Neural cell (in vitro differentiated cells): ENCODE data around the gene RAB13. TPM values are rescaled to one million over a fixed set of nuclear protein-coding genes. Genes with fewer than 3 reads are reported as not detected.

Source experiments
- H2AFZ ChIP-seq: fragments of 200-600, 300-800 bp; sonication (generic), shearing (Covaris generic); 2 replicates; pipeline ENCODE4 v1.6.0; 2014; ENCODE audit warnings: low read depth, mild to moderate bottlenecking, antibody characterized with exemption, low read length, moderate library complexity
- H3F3A ChIP-seq: fragments of 200-600 bp; shearing (Covaris generic); 2 replicates; pipeline ENCODE4 v1.6.1; 2016; ENCODE audit warnings: mild to moderate bottlenecking, moderate library complexity, mixed read lengths, antibody characterized with exemption, low read length; ENCODE audit not compliant: insufficient read depth, poor library complexity, severe bottlenecking
- H3K27ac ChIP-seq: fragments of 200-600, 300-800 bp; sonication (generic), shearing (Covaris generic); 2 replicates; pipeline ENCODE4 v1.5.1; 2014; ENCODE audit warnings: mild to moderate bottlenecking, low read length, moderate library complexity
- H3K27me3 ChIP-seq: fragments of 300-800, 200-600 bp; sonication (generic), shearing (Covaris generic); 2 replicates; pipeline ENCODE4 v1.6.0; 2014; ENCODE audit warnings: mild to moderate bottlenecking, low read depth, low read length, moderate library complexity; ENCODE audit not compliant: insufficient read depth
- H3K36me3 ChIP-seq: fragments of 300-800, 200-600 bp; sonication (generic), shearing (Covaris generic); 2 replicates; pipeline ENCODE4 v1.5.1; 2014; ENCODE audit warnings: mild to moderate bottlenecking, antibody characterized with exemption, low read length, moderate library complexity; ENCODE audit not compliant: insufficient read depth
- H3K4me2 ChIP-seq: fragments of 300-800, 200-600 bp; sonication (generic), shearing (Covaris generic); 2 replicates; pipeline ENCODE4 v1.6.0; 2014; ENCODE audit warnings: mild to moderate bottlenecking, low read length
- H3K4me3 ChIP-seq: fragments of 300-800, 200-600 bp; sonication (generic), shearing (Covaris generic); 2 replicates; pipeline ENCODE4 v1.5.1; 2014; ENCODE audit warnings: mild to moderate bottlenecking, low read length, moderate library complexity
- H3K79me2 ChIP-seq: fragments of 200-600 bp; shearing (Covaris generic); replicated peaks from 2 replicates; pipeline ENCODE4 v1.6.0; 2014; ENCODE audit warnings: mild to moderate bottlenecking, low read length, moderate library complexity; ENCODE audit not compliant: insufficient read depth
- H3K9ac ChIP-seq: fragments of 300-800, 200-600 bp; sonication (generic), shearing (Covaris generic); 2 replicates; pipeline ENCODE4 v1.6.1; 2016; ENCODE audit warnings: mild to moderate bottlenecking, low read length, mixed read lengths
- H3K9me2 ChIP-seq: fragments of 200-600 bp; shearing (Covaris generic); 2 replicates; pipeline ENCODE4 v1.6.1; 2016; ENCODE audit warnings: mild to moderate bottlenecking, low read length, mixed read lengths; ENCODE audit not compliant: insufficient read depth
- H3K9me3 ChIP-seq: fragments of 200-600, 300-800 bp; sonication (generic), shearing (Covaris generic); 2 replicates; pipeline ENCODE4 v1.6.1; 2016; ENCODE audit warnings: mild to moderate bottlenecking, mixed run types, low read length, moderate library complexity, mixed read lengths
- H4K20me1 ChIP-seq: fragments of 200-600 bp; shearing (Covaris generic); 2 replicates; pipeline ENCODE4 v1.6.1; 2016; ENCODE audit warnings: mild to moderate bottlenecking, mixed run types; ENCODE audit not compliant: insufficient read depth
- CTCF ChIP-seq: fragments of 450-650 bp; IDR thresholded peaks from 2 replicates; pipeline ENCODE4 v1.5.1; 2014; ENCODE audit warnings: antibody characterized with exemption, mild to moderate bottlenecking, moderate library complexity; ENCODE audit not compliant: poor library complexity, severe bottlenecking
- EP300 ChIP-seq: fragments of 450-650 bp; conservative IDR thresholded peaks from 2 replicates; pipeline ENCODE4 v1.6.1; 2014; ENCODE audit warnings: antibody characterized with exemption, mild to moderate bottlenecking, moderate library complexity; ENCODE audit not compliant: poor library complexity, severe bottlenecking
- EZH2 ChIP-seq: fragments of 200-600, 300-800 bp; shearing (Covaris generic), sonication (generic); IDR thresholded peaks from 2 replicates; pipeline ENCODE4 v1.6.1; 2014; ENCODE audit warnings: antibody characterized with exemption, low read length, borderline replicate concordance, mild to moderate bottlenecking; ENCODE audit not compliant: insufficient read depth, poor library complexity, severe bottlenecking
- MXI1 ChIP-seq: fragments of 450-650 bp; conservative IDR thresholded peaks from 2 replicates; pipeline ENCODE4 v1.6.1; 2014; ENCODE audit warnings: antibody characterized with exemption, mild to moderate bottlenecking; ENCODE audit not compliant: poor library complexity, severe bottlenecking
- POLR2AphosphoS5 ChIP-seq: IDR thresholded peaks from 2 replicates; pipeline ENCODE4 v1.6.1; 2012
- RAD21 ChIP-seq: fragments of 450-650 bp; conservative IDR thresholded peaks from 2 replicates; pipeline ENCODE4 v1.6.1; 2014; ENCODE audit warnings: antibody characterized with exemption, mild to moderate bottlenecking, moderate library complexity
- REST ChIP-seq: IDR thresholded peaks from 2 replicates; pipeline ENCODE4 v1.6.1; 2012; ENCODE audit warnings: borderline replicate concordance
- SMC3 ChIP-seq: fragments of 450-650 bp; conservative IDR thresholded peaks from 2 replicates; pipeline ENCODE4 v1.6.1; 2014; ENCODE audit warnings: antibody characterized with exemption, mild to moderate bottlenecking, moderate library complexity; ENCODE audit not compliant: poor library complexity
- TAF1 ChIP-seq: IDR thresholded peaks from 2 replicates; pipeline ENCODE4 v1.6.1; 2012; ENCODE audit warnings: low read depth
- polyA plus RNA-seq: library from polyadenylated mRNA; depleted of rRNA; stranded (reverse); fragments of >200 nt; gene quantifications from 2 replicates; pipeline ENCODE4 v1.2.3, GENCODE V29; 2014

RAB13 gene
- polyA plus RNA-seq, 1 donor from 2014 or later: 0.53 TPM

DNA sequence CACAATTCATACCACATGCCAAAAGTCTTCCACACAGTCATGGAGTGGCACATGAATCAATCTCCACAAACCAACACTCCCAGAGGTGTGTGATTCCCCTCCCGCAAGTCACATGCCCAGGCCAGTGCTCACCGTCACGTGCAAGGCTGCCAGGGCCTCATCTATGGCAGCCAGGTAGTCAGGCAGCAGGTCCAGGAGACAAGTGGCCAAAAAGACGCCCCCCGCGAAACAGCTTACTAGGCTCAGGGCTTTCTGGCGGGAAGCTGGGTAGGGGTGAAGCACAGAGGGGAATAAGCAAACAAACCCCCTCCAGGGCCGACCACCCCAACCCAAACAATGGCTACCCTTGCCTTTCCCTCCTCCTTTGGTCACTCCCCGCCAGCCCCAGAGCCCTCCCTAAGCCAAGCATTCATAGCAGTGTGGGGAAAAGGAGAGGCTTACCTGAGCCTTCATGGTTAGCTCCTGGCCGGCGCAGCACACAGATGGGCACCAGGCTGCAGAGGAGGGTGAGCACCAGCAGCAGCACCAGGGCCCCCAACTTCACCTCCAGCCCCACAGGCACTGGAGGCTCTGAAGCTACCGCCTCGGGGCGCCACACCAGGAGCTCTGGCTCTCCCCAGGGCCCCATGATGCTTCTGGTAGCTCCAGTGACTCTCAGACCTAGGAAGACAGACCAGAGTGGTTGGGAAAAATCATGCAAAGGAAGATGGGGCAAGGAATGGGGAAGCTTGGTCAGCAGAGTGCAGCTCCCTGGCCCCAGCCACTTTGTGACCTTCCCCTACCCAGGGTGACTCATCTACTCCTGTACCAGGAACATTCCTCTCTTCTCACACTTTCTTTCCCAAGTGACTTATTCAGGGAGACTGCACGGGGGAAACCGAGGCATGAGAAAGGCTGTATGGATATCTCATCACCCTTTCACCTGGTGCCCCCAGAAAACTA lies 23.8 kb downstream of the RAB13 start:
- Histone ChIP-seq H3K79me2 (peaks cover 32% of the 10 kb centered on the region), H2AFZ (no peak overlapping the region), H3K9ac (peak overlapping the region; percentile 84), H3K9me3 (no peaks in the 10 kb centered on the region), H3K4me3 (peak overlapping the region; percentile 90), H3K4me2 (peak overlapping the region; percentile 88), H3F3A (peaks cover 4% of the 10 kb centered on the region), H3K9me2 (no peaks in the 10 kb centered on the region), H4K20me1 (no peaks in the 10 kb centered on the region), H3K27me3 (no peaks in the 10 kb centered on the region), H3K27ac (no peak overlapping the region), H3K36me3 (no peaks in the 10 kb centered on the region)
- TF ChIP-seq POLR2AphosphoS5 (no peak), CTCF (no peak), SMC3 (no peak), EZH2 (no peak), EP300 (no peak), RAD21 (no peak), MXI1 (no peak), TAF1 (no peak), REST (no peak)

GRCh38 chr1:153961421-153961820 lies 24.7 kb downstream of the RAB13 start:
- no peak overlapping the region for H3K9ac ChIP-seq
- H3K79me2 ChIP-seq: peaks cover 41% of the 10 kb centered on the region
- peak overlapping the region; percentile 88 for H3K4me2 ChIP-seq
- no peaks in the 10 kb centered on the region for H3K9me2 ChIP-seq
- TF ChIP-seq TAF1: no peak
- no peak for TF ChIP-seq EP300
- TF ChIP-seq CTCF: no peak
- no peak for TF ChIP-seq REST
- TF ChIP-seq SMC3: no peak
- TF ChIP-seq EZH2: no peak
- TF ChIP-seq RAD21: no peak
- TF ChIP-seq POLR2AphosphoS5: no peak
- no peak for TF ChIP-seq MXI1
- no peak overlapping the region for H2AFZ ChIP-seq
- H3K4me3 ChIP-seq: peak overlapping the region; percentile 90
- H4K20me1 ChIP-seq: no peaks in the 10 kb centered on the region
- no peak overlapping the region for H3K27ac ChIP-seq
- H3K9me3 ChIP-seq: no peaks in the 10 kb centered on the region
- no peaks in the 10 kb centered on the region for H3K36me3 ChIP-seq
- H3F3A ChIP-seq: no peaks in the 10 kb centered on the region
- H3K27me3 ChIP-seq: no peaks in the 10 kb centered on the region
